Thymus (tissue), 11 donors: ENCODE results near the gene VWF. TPM values are rescaled to one million over a fixed set of nuclear protein-coding genes. Genes with fewer than 3 reads are reported as not detected.

Experiments
- DNase-seq, 9 donors: peaks; one replicate each; pipeline ENCODE4 v3.0.0-alpha.2; 2013; ENCODE audit warnings: low spot score in 9 of 9, low read depth in 6 of 9, missing footprints in 1 of 9
- H3K27ac ChIP-seq, 2 donors: one replicate each; pipeline ENCODE4 v1.5.1; 2013; ENCODE audit warnings: control low read depth in 1 of 2, low read depth in 1 of 2, low read length in 1 of 2, mild to moderate bottlenecking in 1 of 2, moderate library complexity in 1 of 2
- H3K27me3 ChIP-seq, 2 donors: one replicate each; pipeline ENCODE4 v1.5.1; 2013; ENCODE audit warnings: low read length in 1 of 2; ENCODE audit not compliant: control insufficient read depth in 2 of 2, insufficient read depth in 1 of 2
- H3K36me3 ChIP-seq, 2 donors: one replicate each; pipeline ENCODE4 v1.5.1; 2013; ENCODE audit warnings: low read length in 1 of 2, mild to moderate bottlenecking in 1 of 2, moderate library complexity in 1 of 2; ENCODE audit not compliant: control insufficient read depth in 2 of 2, insufficient read depth in 2 of 2
- H3K4me1 ChIP-seq, 2 donors: one replicate each; pipeline ENCODE4 v1.5.1; 2013; ENCODE audit warnings: low read length in 2 of 2; ENCODE audit not compliant: control insufficient read depth in 2 of 2, insufficient read depth in 2 of 2
- H3K4me3 ChIP-seq, 2 donors: one replicate each; pipeline ENCODE4 v1.5.1; 2013; ENCODE audit warnings: low read length in 2 of 2, control low read depth in 1 of 2, mild to moderate bottlenecking in 1 of 2
- H3K9me3 ChIP-seq, 2 donors: one replicate each; pipeline ENCODE4 v1.5.1; 2013; ENCODE audit warnings: low read length in 1 of 2, mild to moderate bottlenecking in 1 of 2; ENCODE audit not compliant: control insufficient read depth in 2 of 2, insufficient read depth in 1 of 2
- WGBS: extraction: QIAGEN DNeasy Blood & Tissue Kit; methylation state at CpG from one replicate; pipeline ENCODE4 v1.1.7; 2013; 5-methylcytosine and 5-hydroxymethylcytosine counted together
- polyA plus RNA-seq: library from polyadenylated mRNA; stranded (reverse); fragments of 200-250 nt; gene quantifications from one replicate; pipeline ENCODE4 v1.2.3, GENCODE V29; 2013
- total RNA-seq: library from RNA; stranded (reverse); fragments of 120-200 nt; gene quantifications from one replicate; pipeline ENCODE4 v1.2.4, GENCODE V29; 2013
- donor health status: healthy.

VWF gene
- total and polyA plus RNA-seq, 2 donors: 6.7 to 33.8 TPM

GRCh38 chr12:5921027-5921909 lies 203.2 kb downstream of the VWF start:
- WGBS: 97% methylated on average over 25 of the region's 25 CpGs
- no peak for DNase-seq
- no peak overlapping the region for H3K27ac ChIP-seq

GRCh38 chr12:5916785-5917290 lies 207.6 kb downstream of the VWF start:
- Histone ChIP-seq H3K4me1 (no peaks in the 10 kb centered on the region), H3K4me3 (no peak overlapping the region), H3K36me3 (no peaks in the 10 kb centered on the region), H3K27ac (no peak overlapping the region), H3K27me3 (no peaks in the 10 kb centered on the region), H3K9me3 (no peaks in the 10 kb centered on the region)
- WGBS: 91% methylated on average over 9 of the region's 9 CpGs
- no peak for DNase-seq

More at GRCh38 chr12:5921027-5921909, 203.2 kb downstream of the VWF start:
- H3K27me3 ChIP-seq: no peaks in the 10 kb centered on the region
- no peak overlapping the region for H3K4me3 ChIP-seq
- no peaks in the 10 kb centered on the region for H3K4me1 ChIP-seq
- no peaks in the 10 kb centered on the region for H3K36me3 ChIP-seq
- H3K9me3 ChIP-seq: no peaks in the 10 kb centered on the region

- Histone ChIP-seq H3K4me3 (no peak overlapping the region), H3K36me3 (no peaks in the 10 kb centered on the region), H3K4me1 (no peaks in the 10 kb centered on the region), H3K9me3 (no peaks in the 10 kb centered on the region), H3K27me3 (no peaks in the 10 kb centered on the region), H3K27ac (no peak overlapping the region)
- 96% methylated on average over 4 of the region's 4 CpGs for WGBS
- no peak for DNase-seq
Measured at GRCh38 chr12:5915511-5915910, 209.0 kb downstream of the VWF start.

DNA sequence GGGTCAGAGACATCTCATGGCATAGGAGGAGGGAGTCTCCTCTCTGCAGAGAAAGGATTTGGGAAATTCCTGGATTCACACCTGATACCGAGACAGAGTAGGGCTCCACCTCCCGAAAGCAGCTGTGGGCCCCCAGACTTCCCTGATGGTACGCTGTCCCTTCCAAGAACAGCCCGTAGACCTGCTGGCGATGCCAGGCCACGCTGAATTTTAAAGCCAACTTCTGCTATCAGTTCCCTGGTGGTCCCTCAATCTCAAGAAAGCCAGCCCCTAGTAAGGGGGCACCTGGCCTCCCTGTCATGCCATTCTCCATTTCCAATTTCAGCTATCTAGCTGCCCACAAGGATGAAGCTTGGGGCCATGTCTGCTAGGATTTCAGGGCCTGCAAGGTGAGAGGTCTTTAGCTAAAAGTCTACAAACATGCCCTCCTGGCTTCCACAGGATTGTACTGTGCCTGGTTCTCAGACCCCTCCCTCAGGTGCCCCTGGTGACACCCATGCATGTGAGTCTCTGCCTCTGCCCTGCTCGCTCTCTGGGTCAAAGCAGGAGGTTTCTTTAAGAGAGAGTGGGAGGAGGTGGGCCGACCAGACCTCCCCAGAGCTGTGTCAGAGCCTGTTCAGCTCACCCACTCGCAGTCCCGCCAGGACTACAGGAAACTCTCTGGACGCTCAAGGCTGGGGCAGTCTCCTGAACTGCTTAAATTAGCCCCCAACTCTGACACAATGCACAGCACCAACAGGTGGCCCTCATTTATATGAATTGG lies 209.9 kb downstream of the VWF start:
- Histone ChIP-seq H3K4me3 (no peak overlapping the region), H3K27me3 (no peaks in the 10 kb centered on the region), H3K36me3 (no peaks in the 10 kb centered on the region), H3K9me3 (no peaks in the 10 kb centered on the region), H3K27ac (no peak overlapping the region), H3K4me1 (no peaks in the 10 kb centered on the region)
- 94% methylated on average over 11 of the region's 11 CpGs for WGBS
- DNase-seq: no peak

- Histone ChIP-seq H3K27ac (no peak overlapping the region), H3K4me1 (no peaks in the 10 kb centered on the region), H3K9me3 (no peaks in the 10 kb centered on the region), H3K27me3 (no peaks in the 10 kb centered on the region), H3K36me3 (no peaks in the 10 kb centered on the region), H3K4me3 (no peak overlapping the region)
- DNase-seq: no peak
- whole genome bisulfite sequencing: 89% methylated on average over 9 of the region's 9 CpGs
Measured at GRCh38 chr12:5913387-5913786, 211.1 kb downstream of the VWF start.

DNA sequence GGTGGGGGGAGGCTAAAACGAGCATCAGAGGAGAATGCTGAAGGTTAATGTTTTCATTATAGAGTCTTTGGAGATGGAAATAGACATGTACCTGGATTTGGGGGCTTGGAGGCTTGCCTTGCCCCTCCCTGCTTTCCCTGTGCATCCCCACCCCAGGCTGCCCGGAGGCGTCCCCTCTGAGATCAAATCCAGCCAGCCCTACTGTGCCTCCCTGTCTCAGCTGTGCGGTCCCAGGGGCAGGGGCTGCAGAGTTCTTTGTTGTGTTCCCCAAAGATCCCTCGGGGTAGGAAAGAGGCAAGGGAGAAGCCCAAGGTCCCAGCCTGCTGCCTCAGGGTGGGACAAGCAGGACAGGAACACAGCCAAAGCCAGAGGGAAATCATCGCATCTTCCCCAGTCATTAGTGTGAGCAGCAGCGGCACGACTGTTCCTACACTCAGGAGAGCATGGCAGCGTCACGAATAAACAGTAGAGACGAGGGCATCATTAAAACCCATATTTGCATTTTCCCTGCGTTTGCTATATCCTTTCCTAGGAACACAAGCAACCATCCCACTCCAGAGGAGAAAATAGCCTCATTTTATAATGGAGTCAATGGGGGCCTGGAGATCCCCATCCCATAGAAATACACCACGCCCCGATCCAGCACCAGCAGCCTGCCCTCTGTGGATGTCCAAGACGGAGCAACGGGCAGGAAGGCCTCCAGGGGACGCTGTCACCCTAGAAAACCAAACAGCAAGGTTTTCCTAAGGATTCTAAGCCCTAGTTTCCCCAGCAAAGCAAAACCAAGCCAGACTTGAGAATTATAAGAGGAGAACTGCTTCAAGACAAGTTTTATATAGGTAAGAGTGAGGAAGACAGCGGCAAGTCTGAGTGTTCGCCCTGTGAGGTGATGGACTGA lies 211.8 kb downstream of the VWF start:
- Histone ChIP-seq H3K27me3 (no peaks in the 10 kb centered on the region), H3K4me3 (no peak overlapping the region), H3K36me3 (no peaks in the 10 kb centered on the region), H3K4me1 (no peaks in the 10 kb centered on the region), H3K27ac (no peak overlapping the region), H3K9me3 (no peaks in the 10 kb centered on the region)
- no peak for DNase-seq
- WGBS: 94% methylated on average over 19 of the region's 19 CpGs

DNA sequence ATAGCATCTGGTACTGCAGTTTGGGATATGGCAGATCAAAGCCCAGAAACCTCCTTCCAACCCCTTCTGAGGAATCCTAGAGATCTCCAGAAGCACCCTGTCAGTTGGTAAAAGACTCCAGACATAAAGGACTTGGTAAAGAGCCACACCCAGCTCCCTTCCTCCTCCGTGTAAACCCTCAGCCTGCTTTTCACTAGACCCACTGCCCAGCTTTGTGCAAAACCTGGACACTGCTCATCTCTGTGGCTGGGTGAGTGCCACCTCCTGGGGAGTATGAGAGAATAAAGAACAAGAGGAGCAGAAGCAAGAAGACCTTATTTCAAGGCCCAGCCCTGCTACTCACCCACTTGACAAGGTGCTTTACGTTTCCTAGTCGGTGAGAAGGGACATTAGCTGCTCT lies 212.5 kb downstream of the VWF start:
- Histone ChIP-seq H3K27me3 (no peaks in the 10 kb centered on the region), H3K4me1 (no peaks in the 10 kb centered on the region), H3K36me3 (no peaks in the 10 kb centered on the region), H3K9me3 (no peaks in the 10 kb centered on the region), H3K27ac (no peak overlapping the region), H3K4me3 (no peak overlapping the region)
- 91% methylated on average over 3 of the region's 3 CpGs for WGBS
- DNase-seq: no peak

DNA sequence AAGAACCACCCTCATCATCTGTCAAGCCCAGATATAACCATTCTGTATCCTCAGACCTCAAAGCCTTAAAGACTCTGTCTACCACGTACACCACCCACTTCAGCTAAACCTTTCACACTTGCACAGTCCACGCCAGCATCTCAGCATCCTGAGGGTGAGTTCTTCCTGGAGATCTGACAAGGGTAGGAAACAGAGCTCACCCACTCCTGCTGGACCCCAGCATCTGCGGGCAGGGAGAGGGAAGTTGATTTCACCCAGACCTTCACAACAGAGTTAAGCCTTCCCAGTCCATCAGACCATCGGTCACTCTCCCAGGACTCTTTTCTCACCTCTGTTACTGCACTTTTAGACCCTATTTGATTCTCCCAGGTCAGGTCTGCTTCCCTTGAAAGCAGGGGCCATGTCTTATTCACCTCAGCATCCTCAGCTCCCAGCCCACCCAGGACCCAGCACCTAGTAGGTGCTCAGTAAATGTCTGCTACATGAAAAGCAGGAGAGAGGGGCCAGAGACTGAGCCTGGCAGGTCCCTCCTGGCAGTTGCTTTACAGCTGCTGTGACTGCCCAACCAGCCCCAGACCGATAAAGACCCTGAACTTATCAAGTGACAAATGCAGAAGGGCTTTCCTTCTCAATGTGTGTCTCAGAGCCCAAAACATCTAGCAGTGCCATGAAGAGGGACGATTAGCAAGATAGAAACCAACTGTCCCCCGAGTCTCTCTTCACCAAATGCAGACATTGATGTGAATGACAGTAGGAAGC lies 213.5 kb downstream of the VWF start:
- Histone ChIP-seq H3K27me3 (no peaks in the 10 kb centered on the region), H3K4me3 (no peak overlapping the region), H3K9me3 (no peaks in the 10 kb centered on the region), H3K27ac (no peak overlapping the region), H3K36me3 (no peaks in the 10 kb centered on the region), H3K4me1 (no peaks in the 10 kb centered on the region)
- WGBS: 89% methylated on average over 7 of the region's 7 CpGs
- no peak for DNase-seq
